Measurements from ENCODE around the gene ZSWIM1. TPM values are rescaled to one million over a fixed set of nuclear protein-coding genes. Genes with fewer than 3 reads are reported as not detected.

ZSWIM1 gene
- total and polyA plus RNA-seq, 2 of the 8 experiments (the other 6 are each of a cell fraction or from before 2014, with no cell fraction given) = 14.1 to 15.6 TPM

DNA sequence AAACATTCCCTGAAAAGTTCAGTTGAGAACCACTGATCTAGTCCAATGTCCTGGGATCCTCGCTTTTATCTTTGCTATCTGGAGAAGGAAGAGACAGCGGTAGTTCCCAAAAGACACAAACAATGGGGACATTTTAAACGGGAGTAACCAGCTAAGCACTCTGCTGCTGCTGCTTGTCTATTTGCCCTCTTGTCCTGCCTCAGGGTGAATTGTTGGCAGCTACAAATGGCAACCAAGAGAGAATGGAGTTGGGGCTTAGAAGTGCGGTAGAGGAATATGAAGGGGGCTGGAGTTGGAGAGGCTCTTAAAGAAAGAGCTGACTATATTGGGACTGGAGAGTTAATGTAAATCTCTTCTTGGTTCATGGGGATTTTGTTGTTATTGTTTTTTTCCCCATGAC, 6.5 kb upstream of the ZSWIM1 start (continued):
- no peak for TF ChIP-seq KDM1A (IDR thresholded peaks at IDR 0.05; ENCODE audit: borderline replicate concordance, low read length)
- TF ChIP-seq CBX5 (IDR thresholded peaks at IDR 0.05; ENCODE audit: low read depth, low read length) = no peak
- TF ChIP-seq YY1 (IDR thresholded peaks at IDR 0.05; ENCODE audit: low read depth, low read length) = no peak
- no peak for TF ChIP-seq CTBP2 (IDR thresholded peaks at IDR 0.05; ENCODE audit: borderline replicate concordance, insufficient read depth, insufficient read length, low read length)
- TF ChIP-seq POU5F1 (IDR thresholded peaks at IDR 0.05; ENCODE audit: low read depth, low read length) = no peak
- no peak for TF ChIP-seq TCF12 (IDR thresholded peaks at IDR 0.05; ENCODE audit: low read depth, low read length)
- TF ChIP-seq CBX8 (IDR thresholded peaks at IDR 0.05; ENCODE audit: borderline replicate concordance, low read depth, low read length) = no peak

Measured in H1 (cell line).